Chondrocyte (in vitro differentiated cells): ENCODE measurements around the gene AFF3. TPM values are rescaled to one million over a fixed set of nuclear protein-coding genes. Genes with fewer than 3 reads are reported as not detected.

Experiments used
- DNase-seq: peaks from one replicate; pipeline ENCODE4 v3.0.0; 2021; ENCODE audit warnings: mixed read lengths, low spot score
- H3K27ac Mint-ChIP-seq: one replicate; pipeline ENCODE4 v1.8.0; 2021; ENCODE audit warnings: mild to moderate bottlenecking, moderate library complexity, mixed read lengths; ENCODE audit not compliant: unreplicated experiment
- H3K27me3 Mint-ChIP-seq: 2 replicates; pipeline ENCODE4 v1.8.0; 2021; ENCODE audit warnings: low read depth, mixed read lengths
- H3K36me3 Mint-ChIP-seq: 2 replicates; pipeline ENCODE4 v1.8.0; 2021; ENCODE audit warnings: low read depth, mixed read lengths
- H3K4me1 Mint-ChIP-seq: 2 replicates; pipeline ENCODE4 v1.8.0; 2021; ENCODE audit warnings: low read depth, mild to moderate bottlenecking, mixed read lengths
- H3K4me3 Mint-ChIP-seq: one replicate; pipeline ENCODE4 v1.8.0; 2021; ENCODE audit warnings: mild to moderate bottlenecking, moderate library complexity, mixed read lengths; ENCODE audit not compliant: unreplicated experiment
- H3K9me3 Mint-ChIP-seq: 2 replicates; pipeline ENCODE4 v1.8.0; 2021; ENCODE audit warnings: low read depth, mixed read lengths
- CTCF ChIP-seq: fragments of 200-600 bp; sonication (generic); IDR thresholded peaks from 2 replicates; pipeline ENCODE4 v1.5.0; 2021; ENCODE audit warnings: antibody characterized with exemption, mild to moderate bottlenecking, moderate library complexity
- total RNA-seq: library from RNA; stranded (reverse); gene quantifications from 3 replicates; pipeline ENCODE4 v1.2.1, GENCODE V29; 2021

AFF3 gene
- total RNA-seq, 1 donor from 2014 or later = 127 TPM

GRCh38 chr2:100185516-100185915, 43.1 kb upstream of the AFF3 start:
- Mint-ChIP-seq H3K36me3 (no peaks in the 10 kb centered on the region), H3K4me3 (no peak overlapping the region), H3K27me3 (no peaks in the 10 kb centered on the region)

GRCh38 chr2:100185105-100185504, 42.7 kb upstream of the AFF3 start:
- Mint-ChIP-seq H3K27ac (no peak overlapping the region), H3K36me3 (no peaks in the 10 kb centered on the region), H3K27me3 (no peaks in the 10 kb centered on the region), H3K4me1 (no peaks in the 10 kb centered on the region), H3K9me3 (no peaks in the 10 kb centered on the region), H3K4me3 (no peak overlapping the region)
- no peak for TF ChIP-seq CTCF
- no peak for DNase-seq

More at GRCh38 chr2:100185516-100185915, 43.1 kb upstream of the AFF3 start:
- H3K27ac Mint-ChIP-seq = no peak overlapping the region
- H3K4me1 Mint-ChIP-seq = no peaks in the 10 kb centered on the region
- H3K9me3 Mint-ChIP-seq = no peaks in the 10 kb centered on the region
- TF ChIP-seq CTCF = no peak
- no peak for DNase-seq

GRCh38 chr2:100184055-100184737, 41.8 kb upstream of the AFF3 start:
- Mint-ChIP-seq H3K4me1 (no peaks in the 10 kb centered on the region), H3K27ac (no peak overlapping the region), H3K36me3 (no peaks in the 10 kb centered on the region), H3K27me3 (no peaks in the 10 kb centered on the region), H3K9me3 (no peaks in the 10 kb centered on the region), H3K4me3 (no peak overlapping the region)
- no peak for TF ChIP-seq CTCF
- no peak for DNase-seq

GRCh38 chr2:100182494-100183361, 40.3 kb upstream of the AFF3 start:
- DNase-seq = no peak
- Mint-ChIP-seq H3K27ac (no peak overlapping the region), H3K4me3 (no peak overlapping the region), H3K27me3 (no peaks in the 10 kb centered on the region), H3K4me1 (no peaks in the 10 kb centered on the region), H3K36me3 (no peaks in the 10 kb centered on the region), H3K9me3 (no peaks in the 10 kb centered on the region)
- no peak for TF ChIP-seq CTCF

GRCh38 chr2:100180503-100180902, 38.1 kb upstream of the AFF3 start:
- no peak for TF ChIP-seq CTCF
- Mint-ChIP-seq H3K4me3 (no peak overlapping the region), H3K9me3 (no peaks in the 10 kb centered on the region), H3K4me1 (no peaks in the 10 kb centered on the region), H3K36me3 (no peaks in the 10 kb centered on the region), H3K27me3 (no peaks in the 10 kb centered on the region), H3K27ac (no peak overlapping the region)
- DNase-seq = no peak
